NCI-H2196 (cell line): Measurements from ENCODE around the gene RNF26.
"Not testable (repeated sequence)": the region's sequence is repeated elsewhere in the genome, so short reads cannot be mapped to it uniquely, and the experiment has no call there.

ENCODE experiments used
- DNase-seq: peaks from one replicate; lab custom pipeline; 2025; ENCODE audit not compliant: unreplicated experiment; lab: John Stamatoyannopoulos, UW

The RNF26 gene

DNA sequence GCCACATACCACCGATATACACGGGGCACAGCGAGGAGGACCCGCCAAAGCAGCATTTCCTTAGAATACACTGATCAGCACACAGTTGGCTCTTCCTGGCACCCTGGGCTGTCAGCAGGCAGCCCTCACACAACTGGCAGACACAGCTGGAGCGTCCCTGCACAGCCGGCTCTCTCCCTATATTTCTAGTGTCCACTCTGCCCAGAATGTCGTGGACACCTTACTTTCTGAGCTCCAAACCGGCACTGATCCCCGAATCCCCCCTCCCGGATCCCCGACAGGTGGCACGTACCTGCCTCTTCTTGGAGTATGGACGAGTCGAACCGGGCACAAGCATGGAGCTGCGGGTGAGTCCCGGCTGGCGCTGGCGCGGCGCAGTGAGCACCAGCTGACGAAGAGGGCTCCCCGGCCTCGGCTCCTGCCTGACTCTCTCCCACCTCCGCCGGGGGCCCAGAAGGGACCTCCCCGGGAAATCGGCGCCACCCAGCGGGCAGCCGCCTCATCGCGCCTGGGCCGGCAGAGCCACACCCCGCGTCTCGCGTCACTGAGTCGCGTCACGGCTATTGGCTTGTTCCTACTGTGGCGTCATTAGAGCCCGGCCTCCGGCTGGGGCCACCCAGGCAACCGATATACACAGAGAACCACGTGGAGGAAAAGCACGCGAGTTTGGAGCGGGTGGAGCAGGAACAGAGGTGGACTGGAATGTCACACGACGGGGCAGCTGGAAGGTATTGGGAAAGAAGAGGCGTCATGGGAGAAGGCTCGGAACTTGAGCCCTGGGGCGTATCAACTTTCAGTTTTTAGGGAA is 47.1 kb downstream of the RNF26 start, which contains the start of gene USP2:
TSS of gene USP2 (minus strand) at position 510 of the 808 bp plus-strand sequence. CDS start 8,210 bp downstream, outside the sequence.
- DNase-seq, result peak; percentile 98

DNA sequence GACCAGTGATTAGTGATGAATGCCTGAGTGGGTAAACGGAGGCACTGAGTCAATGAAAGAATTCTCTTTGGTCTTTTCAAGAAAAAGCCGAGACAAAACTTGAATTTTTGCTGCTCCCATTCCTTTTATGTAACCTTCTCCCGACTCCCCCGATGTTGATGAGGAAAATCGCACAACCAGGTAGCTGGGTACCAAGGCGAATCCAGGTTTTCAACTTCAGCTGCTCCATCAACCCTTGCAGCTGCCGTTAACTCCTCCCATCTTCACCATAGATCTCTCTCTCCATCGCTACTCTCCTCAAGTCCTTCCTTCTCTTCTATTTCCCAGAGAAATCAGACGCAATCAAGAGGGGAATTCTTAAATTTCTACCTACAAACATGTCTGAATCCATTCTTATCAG is 47.8 kb downstream of the RNF26 start:
- DNase-seq, result no peak

GRCh38 chr11:119382513-119382912 is 48.2 kb downstream of the RNF26 start:
- DNase-seq, result not testable (repeated sequence)

DNA sequence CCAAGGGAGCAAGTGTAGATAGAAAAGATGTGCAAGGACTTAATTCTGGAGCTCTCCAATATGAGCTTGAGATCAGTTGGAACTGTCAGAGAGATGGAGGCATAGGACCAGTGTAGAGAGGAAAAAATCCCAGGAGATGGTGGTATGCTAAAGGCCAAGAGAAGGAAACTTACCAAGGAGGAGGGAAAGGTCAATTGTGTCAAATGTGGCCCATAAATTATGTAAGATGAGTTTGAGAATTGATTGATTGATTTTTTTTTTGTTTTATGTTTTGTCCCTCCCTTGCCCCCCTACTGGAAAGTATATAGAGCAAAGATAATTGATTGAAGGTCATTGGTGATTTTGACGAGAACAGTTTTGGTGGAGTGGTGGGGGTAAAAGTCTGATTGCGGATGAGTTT is 50.0 kb downstream of the RNF26 start:
- no peak for DNase-seq
